NAMALWA (cell line): ENCODE results near the gene PARPBP.
"Not testable (repeated sequence)": the region's sequence is repeated elsewhere in the genome, so short reads cannot be mapped to it uniquely, and the experiment has no call there.

Experiments
- DNase-seq: peaks from one replicate; pipeline ENCODE4 v3.0.0-alpha.2; 2015; ENCODE audit warnings: low spot score

PARPBP gene

DNA sequence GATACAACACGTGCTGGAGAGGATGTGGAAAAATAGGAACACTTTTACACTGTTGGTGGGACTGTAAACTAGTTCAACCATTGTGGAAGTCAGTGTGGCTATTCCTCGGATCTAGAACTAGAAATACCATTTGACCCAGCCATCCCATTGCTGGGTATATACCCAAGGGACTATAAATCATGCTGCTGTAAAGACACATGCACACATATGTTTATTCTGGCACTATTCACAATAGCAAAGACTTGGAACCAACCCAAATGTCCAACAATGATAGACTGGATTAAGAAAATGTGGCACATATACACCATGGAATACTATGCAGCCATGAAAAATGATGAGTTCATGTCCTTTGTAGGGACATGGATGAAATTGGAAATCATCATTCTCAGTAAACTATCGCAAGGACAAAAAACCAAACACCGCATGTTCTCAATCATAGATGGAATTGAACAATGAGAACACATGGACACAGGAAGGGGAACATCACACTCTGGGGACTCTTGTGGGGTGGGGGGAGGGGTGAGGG is 27.1 kb downstream of the PARPBP start:
- not testable (repeated sequence) for DNase-seq

GRCh38 chr12:102155206-102155605 is 35.2 kb downstream of the PARPBP start:
- DNase-seq = not testable (repeated sequence)

DNA sequence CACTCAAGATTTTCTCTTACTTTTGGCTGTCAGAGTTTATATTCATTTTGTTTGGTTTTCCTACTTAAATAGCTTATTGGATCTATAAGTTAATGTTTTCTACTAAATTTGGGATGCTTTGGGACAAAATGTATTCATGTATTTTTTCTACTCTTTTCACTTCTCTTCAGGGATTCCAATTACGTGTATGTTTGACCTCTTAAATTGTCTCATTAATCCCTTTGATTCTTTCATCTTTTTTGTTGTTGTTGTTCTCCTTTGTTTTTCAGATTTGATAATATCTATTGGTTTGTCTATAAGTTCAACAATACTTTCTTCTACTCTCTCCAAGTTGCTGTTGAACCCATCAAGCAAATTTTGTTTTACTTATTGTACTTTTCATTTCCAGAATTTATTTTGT is 43.4 kb downstream of the PARPBP start:
- DNase-seq = no peak

GRCh38 chr12:102167821-102168604 is 48.0 kb downstream of the PARPBP start:
- no peak for DNase-seq

GRCh38 chr12:102169922-102170621 is 50.1 kb downstream of the PARPBP start:
- DNase-seq = peak; percentile 48

- no peak for DNase-seq
Measured at GRCh38 chr12:102171951-102172350, 52.0 kb downstream of the PARPBP start.

GRCh38 chr12:102172436-102172835 is 52.5 kb downstream of the PARPBP start:
- no peak for DNase-seq

GRCh38 chr12:102174117-102174516 is 54.1 kb downstream of the PARPBP start:
- no peak for DNase-seq

DNA sequence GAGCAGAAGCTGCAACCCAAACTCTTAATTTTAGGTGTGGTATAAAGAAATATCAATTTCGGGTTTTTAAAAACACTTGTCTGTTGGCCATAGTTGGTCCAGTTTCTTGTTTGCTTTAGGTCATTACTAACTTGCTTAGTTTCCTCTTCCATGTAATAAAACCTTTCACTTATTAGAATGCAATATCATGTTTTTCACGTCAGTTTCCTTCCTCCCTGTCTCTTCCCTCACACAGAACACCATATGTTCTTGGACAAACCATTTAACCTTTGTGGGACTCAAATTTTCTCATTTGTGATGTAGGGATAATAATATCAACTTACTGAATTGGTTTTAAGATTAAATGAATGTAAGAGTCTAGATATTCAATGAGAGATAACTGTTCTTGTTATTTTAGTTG is 54.8 kb downstream of the PARPBP start:
- DNase-seq = no peak

GRCh38 chr12:102182635-102183034 is 62.7 kb downstream of the PARPBP start:
- DNase-seq = no peak

GRCh38 chr12:102195826-102196225 is 75.8 kb downstream of the PARPBP start:
- DNase-seq = no peak

GRCh38 chr12:102197789-102198188 is 77.8 kb downstream of the PARPBP start, which contains the start of gene PMCH:
Gene PMCH, minus strand, starts transcription at chr12:102197833. Its CDS starts 63 bp downstream, at chr12:102197770.
- DNase-seq = no peak

GRCh38 chr12:102201436-102202061 is 81.6 kb downstream of the PARPBP start:
- DNase-seq = no peak

DNA sequence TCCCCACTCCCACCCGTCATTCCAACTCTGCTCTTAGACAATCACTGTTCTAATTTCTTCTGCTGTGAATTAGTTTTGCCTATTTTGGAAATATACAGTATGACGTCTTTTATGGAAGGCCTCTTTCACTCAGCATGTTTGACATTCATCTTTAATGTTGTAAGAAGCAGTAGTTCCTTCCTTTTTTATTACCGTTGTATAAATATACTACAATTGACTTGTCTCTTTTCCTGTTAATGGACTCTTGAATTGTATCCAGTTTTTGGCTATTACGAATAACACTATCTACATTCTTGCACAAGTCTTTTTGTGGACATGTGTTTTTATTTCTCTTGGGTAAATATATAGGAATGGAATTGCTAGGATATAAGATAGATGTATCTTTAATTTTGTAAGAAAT is 82.6 kb downstream of the PARPBP start:
- DNase-seq = no peak

GRCh38 chr12:102204025-102204424 is 84.0 kb downstream of the PARPBP start:
- no peak for DNase-seq

DNA sequence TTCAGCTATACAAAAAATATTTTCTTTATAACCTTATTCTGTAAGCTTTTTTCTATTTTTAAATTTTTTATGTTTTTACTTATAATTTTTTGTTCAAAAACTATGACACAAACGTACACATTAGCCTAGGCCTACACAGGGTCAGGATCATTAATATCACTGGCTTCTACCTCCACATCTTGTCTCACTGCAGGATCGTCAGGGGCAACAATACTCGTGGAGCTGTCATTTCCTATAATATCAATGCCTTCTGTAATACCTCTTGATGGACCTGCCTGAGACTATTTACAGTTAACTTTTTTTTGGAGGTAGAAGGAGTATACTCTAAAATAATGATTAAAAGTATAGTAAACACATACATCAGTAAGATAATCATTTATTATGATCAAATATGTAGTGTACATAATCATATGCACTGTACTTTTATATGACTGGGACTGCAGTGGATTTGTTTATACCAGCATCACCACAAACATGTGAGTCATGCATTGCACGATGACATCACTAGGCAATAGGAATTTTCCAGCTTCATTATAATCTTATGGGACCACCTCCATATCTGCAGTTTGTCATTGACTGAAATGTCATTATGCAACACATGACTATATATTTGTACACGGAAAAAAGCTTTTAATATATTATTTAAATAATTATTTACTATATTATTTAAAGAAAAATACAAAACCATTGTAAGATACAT is 96.2 kb downstream of the PARPBP start:
- DNase-seq = no peak

- no peak for DNase-seq
Measured at GRCh38 chr12:102220736-102221135, 100.8 kb downstream of the PARPBP start.

DNA sequence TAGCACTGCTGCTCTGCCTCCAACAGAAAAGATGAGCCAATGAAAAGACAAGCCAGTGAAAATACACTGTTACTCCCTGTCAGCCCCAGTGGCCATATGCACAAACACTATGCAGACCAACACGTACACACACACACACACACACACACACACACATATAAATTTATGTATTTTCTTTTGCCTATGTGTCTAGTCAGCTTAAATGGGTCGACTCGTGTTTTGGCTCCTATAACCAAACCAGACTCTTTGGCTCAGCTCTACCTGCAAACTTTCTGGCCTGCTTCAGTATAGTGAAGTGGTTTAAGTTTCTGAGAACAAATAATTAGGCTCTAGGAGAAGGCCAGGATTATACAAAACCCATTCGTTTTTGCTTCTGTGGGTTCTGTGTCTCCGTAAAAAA is 108.0 kb downstream of the PARPBP start:
- no peak for DNase-seq

DNA sequence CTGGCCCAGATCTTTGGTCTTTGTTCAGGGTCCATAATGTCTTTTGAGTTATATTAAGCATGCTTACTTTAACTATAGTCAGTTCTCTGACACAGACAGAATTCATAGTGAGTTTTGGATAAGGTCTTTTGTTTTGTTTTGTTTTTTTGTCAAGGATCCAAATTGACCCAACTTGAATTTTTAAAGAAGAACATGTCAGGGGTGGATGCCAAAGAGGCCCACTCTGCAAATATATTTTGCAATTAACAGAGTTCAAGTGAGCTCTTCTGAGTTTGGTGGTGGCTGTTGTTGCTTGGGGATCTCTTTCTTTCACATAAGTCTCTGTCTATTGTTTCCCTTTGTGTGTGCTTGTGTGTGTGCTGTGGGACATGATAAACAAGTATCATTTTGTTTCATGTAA is 112.1 kb downstream of the PARPBP start:
- DNase-seq = no peak

DNA sequence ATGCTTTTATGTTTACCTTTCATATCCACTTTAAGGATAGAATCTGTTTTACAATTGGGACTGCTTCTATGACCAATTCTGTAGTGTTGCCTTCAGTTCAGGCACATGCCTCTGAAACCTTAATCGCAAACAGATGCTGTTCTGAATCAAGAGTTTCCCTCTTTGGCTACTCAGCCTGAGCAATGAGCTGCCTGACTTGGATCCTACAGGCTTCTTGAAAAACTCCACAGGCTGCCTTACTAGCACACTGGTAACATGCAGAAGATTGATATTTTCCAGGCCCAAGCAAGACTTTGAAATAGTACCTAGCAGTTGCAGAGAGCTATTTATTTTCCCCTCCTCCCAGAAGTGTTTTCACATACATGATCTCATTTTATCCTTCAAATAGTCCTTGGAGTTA is 112.5 kb downstream of the PARPBP start:
- no peak for DNase-seq

GRCh38 chr12:102234599-102234998 is 114.6 kb downstream of the PARPBP start:
- no peak for DNase-seq

DNA sequence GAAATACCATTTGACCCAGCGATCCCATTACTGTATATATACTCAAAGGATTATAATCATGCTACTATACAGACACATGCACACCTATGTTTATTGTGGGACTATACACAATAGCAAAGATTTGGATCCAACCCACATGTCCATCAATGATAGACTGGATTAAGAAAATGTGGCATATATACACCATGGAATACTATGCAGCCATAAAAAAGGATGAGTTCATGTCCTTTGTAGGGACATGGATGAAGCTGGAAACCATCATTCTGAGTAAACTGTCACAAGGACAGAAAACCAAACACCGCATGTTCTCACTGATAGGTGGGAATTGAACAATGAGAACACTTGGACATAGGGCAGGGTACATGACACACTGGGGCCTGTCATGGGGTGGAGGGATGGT is 120.9 kb downstream of the PARPBP start:
- not testable (repeated sequence) for DNase-seq
